Central memory CD8-positive, alpha-beta T cell (primary cell): Measurements from ENCODE around the gene ST6GALNAC5.

Experiments used
- ATAC-seq: fragments of 150-1000 bp; cut with Tn5 transposase; replicated peaks from 2 replicates; pipeline ENCODE4 v1.10.0; 2022; ENCODE audit warnings: mild to moderate bottlenecking, moderate FRiP score, moderate number of reproducible peaks; ENCODE audit not compliant: poor library complexity, severe bottlenecking; ENCODE audit errors: extremely low read depth
- DNase-seq, 2 donors: peaks; one replicate each; pipeline ENCODE4 v3.0.0; 2021; ENCODE audit warnings: low spot score in 2 of 2
- H3K27ac Mint-ChIP-seq: one replicate; pipeline ENCODE4 v1.8.0; 2022; ENCODE audit warnings: low read depth, mild to moderate bottlenecking, moderate library complexity, mixed read lengths
- H3K27me3 Mint-ChIP-seq: one replicate; pipeline ENCODE4 v1.8.0; 2022; ENCODE audit warnings: mixed read lengths
- H3K36me3 Mint-ChIP-seq: one replicate; pipeline ENCODE4 v1.8.0; 2022; ENCODE audit warnings: mild to moderate bottlenecking, moderate library complexity, mixed read lengths; ENCODE audit not compliant: insufficient read depth
- H3K4me1 Mint-ChIP-seq: one replicate; pipeline ENCODE4 v1.8.0; 2022; ENCODE audit warnings: mixed read lengths
- H3K4me3 Mint-ChIP-seq: one replicate; pipeline ENCODE4 v1.8.0; 2022; ENCODE audit warnings: mild to moderate bottlenecking, moderate library complexity, mixed read lengths
- H3K9me3 Mint-ChIP-seq: one replicate; pipeline ENCODE4 v1.8.0; 2022; ENCODE audit warnings: mixed read lengths

Gene ST6GALNAC5

GRCh38 chr1:77010937-77011336, 143.7 kb downstream of the ST6GALNAC5 start:
- no peaks in the 10 kb centered on the region for H3K4me1 Mint-ChIP-seq
- ATAC-seq (no peak), DNase-seq (no peak)
- no peak overlapping the region for H3K27ac Mint-ChIP-seq
- H3K36me3 Mint-ChIP-seq = no peaks in the 10 kb centered on the region
- H3K9me3 Mint-ChIP-seq = no peaks in the 10 kb centered on the region
- H3K4me3 Mint-ChIP-seq = no peak overlapping the region
- H3K27me3 Mint-ChIP-seq = peaks cover 20% of the 10 kb centered on the region

GRCh38 chr1:77012066-77012465, 144.8 kb downstream of the ST6GALNAC5 start:
- DNase-seq (no peak), ATAC-seq (no peak)
- Mint-ChIP-seq H3K27ac (no peak overlapping the region), H3K4me1 (no peaks in the 10 kb centered on the region), H3K27me3 (peaks cover 26% of the 10 kb centered on the region), H3K4me3 (no peak overlapping the region), H3K9me3 (no peaks in the 10 kb centered on the region), H3K36me3 (no peaks in the 10 kb centered on the region)

GRCh38 chr1:77014073-77014788, 147.0 kb downstream of the ST6GALNAC5 start:
- no peak overlapping the region for H3K4me3 Mint-ChIP-seq
- no peaks in the 10 kb centered on the region for H3K4me1 Mint-ChIP-seq
- peaks cover 39% of the 10 kb centered on the region for H3K27me3 Mint-ChIP-seq
- H3K27ac Mint-ChIP-seq = no peak overlapping the region
- no peak for ATAC-seq
- H3K36me3 Mint-ChIP-seq = no peaks in the 10 kb centered on the region
- no peaks in the 10 kb centered on the region for H3K9me3 Mint-ChIP-seq
- no peak for DNase-seq

GRCh38 chr1:77015748-77016341, 148.6 kb downstream of the ST6GALNAC5 start:
- peaks cover 39% of the 10 kb centered on the region for H3K27me3 Mint-ChIP-seq
- ATAC-seq (no peak), DNase-seq (no peak)
- H3K9me3 Mint-ChIP-seq = no peaks in the 10 kb centered on the region
- H3K4me3 Mint-ChIP-seq = no peak overlapping the region
- H3K27ac Mint-ChIP-seq = no peak overlapping the region
- no peaks in the 10 kb centered on the region for H3K4me1 Mint-ChIP-seq
- H3K36me3 Mint-ChIP-seq = no peaks in the 10 kb centered on the region

GRCh38 chr1:77016386-77016985, 149.2 kb downstream of the ST6GALNAC5 start:
- ATAC-seq (no peak), DNase-seq (no peak)
- Mint-ChIP-seq H3K36me3 (no peaks in the 10 kb centered on the region), H3K4me1 (no peaks in the 10 kb centered on the region), H3K27ac (no peak overlapping the region), H3K27me3 (peaks cover 39% of the 10 kb centered on the region), H3K9me3 (no peaks in the 10 kb centered on the region), H3K4me3 (no peak overlapping the region)

- H3K27me3 Mint-ChIP-seq = peaks cover 39% of the 10 kb centered on the region
- H3K9me3 Mint-ChIP-seq = no peaks in the 10 kb centered on the region
- H3K4me1 Mint-ChIP-seq = no peaks in the 10 kb centered on the region
Measured at GRCh38 chr1:77018311-77018710, 151.0 kb downstream of the ST6GALNAC5 start.

GRCh38 chr1:77018761-77019160, 151.5 kb downstream of the ST6GALNAC5 start:
- H3K27me3 Mint-ChIP-seq = peaks cover 35% of the 10 kb centered on the region

More at GRCh38 chr1:77018311-77018710, 151.0 kb downstream of the ST6GALNAC5 start:
- ATAC-seq (no peak), DNase-seq (no peak)
- no peak overlapping the region for H3K4me3 Mint-ChIP-seq
- H3K36me3 Mint-ChIP-seq = no peaks in the 10 kb centered on the region
- no peak overlapping the region for H3K27ac Mint-ChIP-seq

GRCh38 chr1:77021732-77022131, 154.5 kb downstream of the ST6GALNAC5 start:
- no peak for DNase-seq
- H3K27ac Mint-ChIP-seq = no peak overlapping the region
- H3K4me1 Mint-ChIP-seq = no peaks in the 10 kb centered on the region
- H3K27me3 Mint-ChIP-seq = peaks cover 35% of the 10 kb centered on the region
- no peaks in the 10 kb centered on the region for H3K9me3 Mint-ChIP-seq
- H3K4me3 Mint-ChIP-seq = no peak overlapping the region
- no peaks in the 10 kb centered on the region for H3K36me3 Mint-ChIP-seq
- no peak for ATAC-seq

More at GRCh38 chr1:77018761-77019160, 151.5 kb downstream of the ST6GALNAC5 start:
- no peak overlapping the region for H3K4me3 Mint-ChIP-seq
- H3K36me3 Mint-ChIP-seq = no peaks in the 10 kb centered on the region
- DNase-seq (no peak), ATAC-seq (no peak)
- H3K4me1 Mint-ChIP-seq = no peaks in the 10 kb centered on the region
- H3K27ac Mint-ChIP-seq = no peak overlapping the region
- H3K9me3 Mint-ChIP-seq = no peaks in the 10 kb centered on the region

GRCh38 chr1:77024500-77024899, 157.2 kb downstream of the ST6GALNAC5 start:
- Mint-ChIP-seq H3K4me1 (no peaks in the 10 kb centered on the region), H3K27ac (no peak overlapping the region), H3K4me3 (no peak overlapping the region), H3K36me3 (no peaks in the 10 kb centered on the region), H3K9me3 (no peaks in the 10 kb centered on the region), H3K27me3 (peaks cover 41% of the 10 kb centered on the region)
- ATAC-seq (no peak), DNase-seq (no peak)

GRCh38 chr1:77025599-77025998, 158.3 kb downstream of the ST6GALNAC5 start:
- H3K36me3 Mint-ChIP-seq = no peaks in the 10 kb centered on the region
- DNase-seq = no peak
- peaks cover 49% of the 10 kb centered on the region for H3K27me3 Mint-ChIP-seq
- H3K9me3 Mint-ChIP-seq = no peaks in the 10 kb centered on the region
- H3K4me1 Mint-ChIP-seq = no peaks in the 10 kb centered on the region
- no peak for ATAC-seq
- no peak overlapping the region for H3K4me3 Mint-ChIP-seq
- H3K27ac Mint-ChIP-seq = no peak overlapping the region

- Mint-ChIP-seq H3K9me3 (no peaks in the 10 kb centered on the region), H3K36me3 (no peaks in the 10 kb centered on the region), H3K4me1 (no peaks in the 10 kb centered on the region), H3K4me3 (no peak overlapping the region), H3K27ac (no peak overlapping the region), H3K27me3 (peaks cover 49% of the 10 kb centered on the region)
- DNase-seq (no peak), ATAC-seq (no peak)
Measured at GRCh38 chr1:77026135-77026534, 158.9 kb downstream of the ST6GALNAC5 start.

GRCh38 chr1:77026640-77027039, 159.4 kb downstream of the ST6GALNAC5 start:
- Mint-ChIP-seq H3K27me3 (peaks cover 53% of the 10 kb centered on the region), H3K36me3 (no peaks in the 10 kb centered on the region), H3K4me3 (no peak overlapping the region), H3K27ac (no peak overlapping the region), H3K9me3 (no peaks in the 10 kb centered on the region), H3K4me1 (no peaks in the 10 kb centered on the region)
- ATAC-seq (no peak), DNase-seq (no peak)

- H3K36me3 Mint-ChIP-seq = no peaks in the 10 kb centered on the region
- DNase-seq = no peak
- no peak overlapping the region for H3K27ac Mint-ChIP-seq
- no peaks in the 10 kb centered on the region for H3K9me3 Mint-ChIP-seq
- no peak for ATAC-seq
- H3K4me3 Mint-ChIP-seq = no peak overlapping the region
- H3K27me3 Mint-ChIP-seq = peaks cover 65% of the 10 kb centered on the region
- H3K4me1 Mint-ChIP-seq = no peaks in the 10 kb centered on the region
Measured at GRCh38 chr1:77027847-77028246, 160.6 kb downstream of the ST6GALNAC5 start.
